ENCODE data around the gene KHDC4.

GRCh38 chr1:155884031-155884960 lies 49.9 kb downstream of the KHDC4 start:
- TF ChIP-seq POLR2AphosphoS5 (IDR thresholded peaks at IDR 0.05; ENCODE audit: low read length) (no peak), EP300 (IDR thresholded peaks at IDR 0.05; ENCODE audit: borderline replicate concordance in 1 of 2, control insufficient read depth in 1 of 2, low read depth in 2 of 2, low read length in 2 of 2) (no peak)
